HepG2 (cell line): ENCODE measurements around the gene TWIST2.

Experiments used
- CBFB ChIP-seq: sonication (generic); formaldehyde crosslinking; IDR thresholded peaks from 2 replicates; pipeline ENCODE4 v1.4.0; 2020; ENCODE audit warnings: missing genetic modification reagents
- FOXJ3 ChIP-seq: sonication (generic); formaldehyde crosslinking; IDR thresholded peaks from 2 replicates; pipeline ENCODE4 v1.4.0; 2020; ENCODE audit warnings: missing genetic modification reagents, mild to moderate bottlenecking, borderline replicate concordance
- HDAC1 ChIP-seq: sonication (generic); formaldehyde crosslinking; IDR thresholded peaks from 2 replicates; pipeline ENCODE4 v1.5.1; 2020; ENCODE audit warnings: mild to moderate bottlenecking, missing genetic modification reagents
- HDAC2 ChIP-seq: sonication (generic); formaldehyde crosslinking; IDR thresholded peaks from 2 replicates; pipeline ENCODE4 v1.4.0; 2020; ENCODE audit warnings: missing genetic modification reagents
- MED1 ChIP-seq: sonication (generic); formaldehyde crosslinking; IDR thresholded peaks from 2 replicates; pipeline ENCODE4 v1.4.0; 2020; ENCODE audit warnings: missing genetic modification reagents
- RAD21 ChIP-seq: fragments of 450-650 bp; formaldehyde crosslinking; IDR thresholded peaks from 2 replicates; pipeline ENCODE4 v1.5.0; 2020; ENCODE audit warnings: mild to moderate bottlenecking
- ZNF207 ChIP-seq: fragments of 450-650 bp; IDR thresholded peaks from 2 replicates; pipeline ENCODE4 v1.6.1; 2016; ENCODE audit warnings: antibody characterized with exemption, borderline replicate concordance
- ZNF264 ChIP-seq: sonication (generic); formaldehyde crosslinking; IDR thresholded peaks from 2 replicates; pipeline ENCODE4 v1.4.0; 2020; ENCODE audit warnings: missing genetic modification reagents
- TF ChIP-seq, protein P1 (sequence below): sonication (generic); formaldehyde crosslinking; IDR thresholded peaks from 2 replicates; pipeline ENCODE4 v1.4.0; 2020; ENCODE audit warnings: missing genetic modification reagents
- TF ChIP-seq, protein P2 (sequence below): sonication (generic); formaldehyde crosslinking; IDR thresholded peaks from 2 replicates; pipeline ENCODE4 v1.4.0; 2020; ENCODE audit warnings: missing genetic modification reagents, mild to moderate bottlenecking, borderline replicate concordance
- TF ChIP-seq, protein P3 (sequence below): sonication (generic); formaldehyde crosslinking; IDR thresholded peaks from 2 replicates; pipeline ENCODE4 v1.4.0; 2020; ENCODE audit warnings: missing genetic modification reagents
- TF ChIP-seq, protein P4 (sequence below): sonication (generic); formaldehyde crosslinking; IDR thresholded peaks from 2 replicates; pipeline ENCODE4 v1.5.0; 2020; ENCODE audit warnings: mild to moderate bottlenecking, missing genetic modification reagents, moderate library complexity

DNA sequence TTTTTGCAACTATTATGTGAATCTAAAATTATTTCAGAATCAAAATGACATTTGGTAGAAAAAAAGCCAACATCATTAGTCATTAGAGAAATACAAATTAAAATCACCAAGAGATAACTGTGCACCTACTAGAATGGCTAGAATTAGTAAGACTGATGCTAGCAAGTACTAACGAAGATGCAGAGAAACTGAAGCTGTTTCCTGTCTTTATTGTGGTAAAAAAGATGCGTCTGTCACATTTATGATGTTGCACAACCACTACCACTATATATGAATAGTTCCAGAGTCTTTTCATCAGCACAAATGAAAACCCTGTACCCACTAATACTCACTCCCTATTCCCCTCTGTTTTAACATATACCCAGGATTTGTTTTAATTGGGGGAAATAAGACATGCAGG is 16.7 kb upstream of the TWIST2 start:
- TF ChIP-seq ZNF207 = no peak
- no peak for TF ChIP-seq CBFB (CRISPR knock-in tag)
- TF ChIP-seq RAD21 (CRISPR knock-in tag) = no peak
- TF ChIP-seq, protein P1, sequence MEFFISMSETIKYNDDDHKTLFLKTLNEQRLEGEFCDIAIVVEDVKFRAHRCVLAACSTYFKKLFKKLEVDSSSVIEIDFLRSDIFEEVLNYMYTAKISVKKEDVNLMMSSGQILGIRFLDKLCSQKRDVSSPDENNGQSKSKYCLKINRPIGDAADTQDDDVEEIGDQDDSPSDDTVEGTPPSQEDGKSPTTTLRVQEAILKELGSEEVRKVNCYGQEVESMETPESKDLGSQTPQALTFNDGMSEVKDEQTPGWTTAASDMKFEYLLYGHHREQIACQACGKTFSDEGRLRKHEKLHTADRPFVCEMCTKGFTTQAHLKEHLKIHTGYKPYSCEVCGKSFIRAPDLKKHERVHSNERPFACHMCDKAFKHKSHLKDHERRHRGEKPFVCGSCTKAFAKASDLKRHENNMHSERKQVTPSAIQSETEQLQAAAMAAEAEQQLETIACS (CRISPR knock-in tag) = no peak
- TF ChIP-seq, protein P2, sequence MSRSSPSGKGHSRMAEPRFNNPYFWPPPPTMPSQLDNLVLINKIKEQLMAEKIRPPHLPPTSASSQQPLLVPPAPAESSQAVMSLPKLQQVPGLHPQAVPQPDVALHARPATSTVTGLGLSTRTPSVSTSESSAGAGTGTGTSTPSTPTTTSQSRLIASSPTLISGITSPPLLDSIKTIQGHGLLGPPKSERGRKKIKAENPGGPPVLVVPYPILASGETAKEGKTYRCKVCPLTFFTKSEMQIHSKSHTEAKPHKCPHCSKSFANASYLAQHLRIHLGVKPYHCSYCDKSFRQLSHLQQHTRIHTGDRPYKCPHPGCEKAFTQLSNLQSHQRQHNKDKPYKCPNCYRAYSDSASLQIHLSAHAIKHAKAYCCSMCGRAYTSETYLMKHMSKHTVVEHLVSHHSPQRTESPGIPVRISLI (CRISPR knock-in tag) = no peak
- TF ChIP-seq FOXJ3 (CRISPR knock-in tag) = no peak
- TF ChIP-seq HDAC2 (CRISPR knock-in tag) = no peak
- TF ChIP-seq ZNF264 (CRISPR knock-in tag) = no peak
- TF ChIP-seq HDAC1 (CRISPR knock-in tag) = no peak
- TF ChIP-seq, protein P3, sequence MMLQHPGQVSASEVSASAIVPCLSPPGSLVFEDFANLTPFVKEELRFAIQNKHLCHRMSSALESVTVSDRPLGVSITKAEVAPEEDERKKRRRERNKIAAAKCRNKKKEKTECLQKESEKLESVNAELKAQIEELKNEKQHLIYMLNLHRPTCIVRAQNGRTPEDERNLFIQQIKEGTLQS (CRISPR knock-in tag) = no peak
- no peak for TF ChIP-seq MED1 (CRISPR knock-in tag)
- TF ChIP-seq, protein P4, sequence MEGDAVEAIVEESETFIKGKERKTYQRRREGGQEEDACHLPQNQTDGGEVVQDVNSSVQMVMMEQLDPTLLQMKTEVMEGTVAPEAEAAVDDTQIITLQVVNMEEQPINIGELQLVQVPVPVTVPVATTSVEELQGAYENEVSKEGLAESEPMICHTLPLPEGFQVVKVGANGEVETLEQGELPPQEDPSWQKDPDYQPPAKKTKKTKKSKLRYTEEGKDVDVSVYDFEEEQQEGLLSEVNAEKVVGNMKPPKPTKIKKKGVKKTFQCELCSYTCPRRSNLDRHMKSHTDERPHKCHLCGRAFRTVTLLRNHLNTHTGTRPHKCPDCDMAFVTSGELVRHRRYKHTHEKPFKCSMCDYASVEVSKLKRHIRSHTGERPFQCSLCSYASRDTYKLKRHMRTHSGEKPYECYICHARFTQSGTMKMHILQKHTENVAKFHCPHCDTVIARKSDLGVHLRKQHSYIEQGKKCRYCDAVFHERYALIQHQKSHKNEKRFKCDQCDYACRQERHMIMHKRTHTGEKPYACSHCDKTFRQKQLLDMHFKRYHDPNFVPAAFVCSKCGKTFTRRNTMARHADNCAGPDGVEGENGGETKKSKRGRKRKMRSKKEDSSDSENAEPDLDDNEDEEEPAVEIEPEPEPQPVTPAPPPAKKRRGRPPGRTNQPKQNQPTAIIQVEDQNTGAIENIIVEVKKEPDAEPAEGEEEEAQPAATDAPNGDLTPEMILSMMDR (CRISPR knock-in tag) = no peak
